ENCODE measurements around the gene ZNRF1. TPM values are rescaled to one million over a fixed set of nuclear protein-coding genes. Genes with fewer than 3 reads are reported as not detected.

The ZNRF1 gene
- total and polyA plus RNA-seq, 8 donors = 5.3 to 11.4 (median 7.9) TPM

GRCh38 chr16:75110637-75111513 lies 112.1 kb downstream of the ZNRF1 start:
- intact Hi-C loops (cut with DNase I) = loop anchor here in 2 of 3 donors (5.0 to 10.0 kb wide), 2 partner anchors 114 to 246 kb away; partner anchors contain the start of gene ZNRF1 (in 2 of the 2)
- peaks cover 19 to 39% (median 37%) of the 10 kb centered on the region in 3 donors for H3K4me1 ChIP-seq
- peak; percentile 78 to 91 (median 83) for TF ChIP-seq CTCF (IDR thresholded peaks at IDR 0.05)
- DNase-seq (peak; percentile 80 to 94 (median 89)), ATAC-seq (peak; percentile 59 to 82 (median 78)), FAIRE-seq (no peak)
- H3K27ac ChIP-seq = peak overlapping the region in 2 of 4 donors; percentile 33 to 67
- no peaks in the 10 kb centered on the region for H3K36me3 ChIP-seq
- WGBS, 2 donors = 35 to 37% methylated on average over 28 of the region's 28 CpGs
- H3K27me3 ChIP-seq = no peaks in the 10 kb centered on the region
- no peaks in the 10 kb centered on the region for H3K9me3 ChIP-seq
- H3K4me3 ChIP-seq = peak overlapping the region in 1 of 4 donors; percentile 1

- WGBS, 2 donors = 41 to 45% methylated on average over 7 of the region's 7 CpGs
- no peaks in the 10 kb centered on the region for H3K9me3 ChIP-seq
- DNase-seq (no peak), FAIRE-seq (no peak), ATAC-seq (peak in 1 of 4 donors; percentile 2)
- peaks cover 19 to 39% (median 37%) of the 10 kb centered on the region in 3 donors for H3K4me1 ChIP-seq
- no peaks in the 10 kb centered on the region for H3K36me3 ChIP-seq
- intact Hi-C loops (cut with DNase I) = loop anchor here in 2 of 3 donors (5.0 to 10.0 kb wide), 2 partner anchors 114 to 247 kb away; partner anchors contain the start of gene ZNRF1 (in 2 of the 2)
- no peak overlapping the region for H3K4me3 ChIP-seq
- H3K27me3 ChIP-seq = no peaks in the 10 kb centered on the region
- TF ChIP-seq CTCF (IDR thresholded peaks at IDR 0.05) = no peak
- H3K27ac ChIP-seq = peak overlapping the region in 1 of 4 donors; percentile 44
Observed at GRCh38 chr16:75111514-75111940, 112.7 kb downstream of the ZNRF1 start.

- intact Hi-C loops (cut with DNase I) = loop anchor here in 2 of 3 donors (5.0 to 10.0 kb wide), 2 partner anchors 115 to 247 kb away; partner anchors contain the start of gene ZNRF1 (in 2 of the 2)
- peak overlapping the region in 1 of 4 donors; percentile 44 for H3K27ac ChIP-seq
- no peaks in the 10 kb centered on the region for H3K27me3 ChIP-seq
- 69% methylated on average over 24 to 26 of the region's 26 CpGs for WGBS, 2 donors
- DNase-seq (no peak), ATAC-seq (no peak), FAIRE-seq (no peak)
- H3K9me3 ChIP-seq = no peaks in the 10 kb centered on the region
- no peak overlapping the region for H3K4me3 ChIP-seq
- H3K36me3 ChIP-seq = no peaks in the 10 kb centered on the region
- H3K4me1 ChIP-seq = peaks cover 19 to 39% (median 37%) of the 10 kb centered on the region in 3 donors
- no peak for TF ChIP-seq CTCF (IDR thresholded peaks at IDR 0.05)
Observed at GRCh38 chr16:75111961-75112733, 113.3 kb downstream of the ZNRF1 start.

GRCh38 chr16:75112734-75113491 lies 114.1 kb downstream of the ZNRF1 start:
- H3K9me3 ChIP-seq = no peaks in the 10 kb centered on the region
- no peak for TF ChIP-seq CTCF (IDR thresholded peaks at IDR 0.05)
- peaks cover 19 to 39% (median 37%) of the 10 kb centered on the region in 3 donors for H3K4me1 ChIP-seq
- H3K27me3 ChIP-seq = no peaks in the 10 kb centered on the region
- 84 to 86% methylated on average over 14 of the region's 14 CpGs for WGBS, 2 donors
- FAIRE-seq (no peak), DNase-seq (peak in 1 of 6 donors; percentile 62), ATAC-seq (no peak)
- intact Hi-C loops (cut with DNase I) = loop anchor here in 2 of 3 donors (5.0 to 10.0 kb wide), 2 partner anchors 116 to 248 kb away; partner anchors contain the start of gene ZNRF1 (in 2 of the 2)
- H3K36me3 ChIP-seq = no peaks in the 10 kb centered on the region
- H3K27ac ChIP-seq = no peak overlapping the region
- H3K4me3 ChIP-seq = no peak overlapping the region
